D721Med (cell line): ENCODE results near the gene ROPN1L.

ENCODE experiments used
- DNase-seq: peaks from one replicate; pipeline ENCODE4 v3.0.0; 2011; ENCODE audit warnings: low spot score; ENCODE audit not compliant: insufficient read length
- FAIRE-seq: peaks from 2 replicates; lab custom pipeline; 2011; peaks lifted over from hg19 to GRCh38; lab: Jason Lieb, UNC
- TF ChIP-seq, protein P1 (sequence below): IDR thresholded peaks from 2 replicates; pipeline ENCODE4 v1.5.1; 2012; ENCODE audit warnings: mild to moderate bottlenecking, control low read depth; ENCODE audit not compliant: insufficient read depth; ENCODE audit errors: missing control alignments

ROPN1L gene

DNA sequence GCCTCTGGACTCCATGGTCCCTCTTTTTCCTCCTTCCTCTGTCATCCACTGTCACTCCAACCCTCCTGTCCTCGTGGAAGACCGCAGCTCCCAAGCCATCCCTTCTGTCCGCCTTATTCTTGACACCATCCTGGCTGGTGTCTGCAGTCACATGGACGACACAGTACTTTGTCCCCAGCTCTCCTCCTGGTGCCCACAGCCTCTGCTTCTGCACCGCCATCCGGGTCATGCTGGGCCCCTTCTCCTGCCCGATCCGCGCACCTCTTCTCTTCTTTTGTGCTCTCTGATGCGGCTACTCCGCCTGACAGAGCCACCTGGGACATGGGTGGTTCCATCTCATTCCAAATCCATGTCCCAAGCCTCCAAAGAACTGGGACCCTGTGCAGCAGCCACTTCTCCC, 22.5 kb downstream of the ROPN1L start:
- no peak for FAIRE-seq
- TF ChIP-seq, protein P1, sequence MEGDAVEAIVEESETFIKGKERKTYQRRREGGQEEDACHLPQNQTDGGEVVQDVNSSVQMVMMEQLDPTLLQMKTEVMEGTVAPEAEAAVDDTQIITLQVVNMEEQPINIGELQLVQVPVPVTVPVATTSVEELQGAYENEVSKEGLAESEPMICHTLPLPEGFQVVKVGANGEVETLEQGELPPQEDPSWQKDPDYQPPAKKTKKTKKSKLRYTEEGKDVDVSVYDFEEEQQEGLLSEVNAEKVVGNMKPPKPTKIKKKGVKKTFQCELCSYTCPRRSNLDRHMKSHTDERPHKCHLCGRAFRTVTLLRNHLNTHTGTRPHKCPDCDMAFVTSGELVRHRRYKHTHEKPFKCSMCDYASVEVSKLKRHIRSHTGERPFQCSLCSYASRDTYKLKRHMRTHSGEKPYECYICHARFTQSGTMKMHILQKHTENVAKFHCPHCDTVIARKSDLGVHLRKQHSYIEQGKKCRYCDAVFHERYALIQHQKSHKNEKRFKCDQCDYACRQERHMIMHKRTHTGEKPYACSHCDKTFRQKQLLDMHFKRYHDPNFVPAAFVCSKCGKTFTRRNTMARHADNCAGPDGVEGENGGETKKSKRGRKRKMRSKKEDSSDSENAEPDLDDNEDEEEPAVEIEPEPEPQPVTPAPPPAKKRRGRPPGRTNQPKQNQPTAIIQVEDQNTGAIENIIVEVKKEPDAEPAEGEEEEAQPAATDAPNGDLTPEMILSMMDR = no peak
- DNase-seq = no peak

DNA sequence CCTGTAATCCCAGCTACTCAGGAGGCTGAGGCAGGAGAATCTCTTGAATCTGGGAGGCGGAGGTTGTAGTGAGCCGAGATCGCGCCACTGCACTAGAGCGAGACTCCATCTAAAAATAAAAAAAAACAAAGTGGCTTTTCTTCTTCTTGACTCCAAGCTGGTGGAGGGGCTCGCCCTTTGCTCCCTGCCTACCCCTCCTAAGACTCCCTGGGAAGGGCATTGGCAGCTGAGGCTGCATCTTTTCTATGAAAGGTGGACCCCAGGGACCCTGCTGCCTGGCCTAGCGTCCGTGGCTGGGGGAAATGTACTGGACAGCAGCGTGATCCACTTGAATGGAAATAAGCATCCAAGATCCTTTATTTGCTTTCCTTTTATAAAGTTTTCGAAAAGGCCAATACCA, 24.0 kb downstream of the ROPN1L start:
- DNase-seq (no peak), FAIRE-seq (no peak)
- TF ChIP-seq, protein P1 = no peak

DNA sequence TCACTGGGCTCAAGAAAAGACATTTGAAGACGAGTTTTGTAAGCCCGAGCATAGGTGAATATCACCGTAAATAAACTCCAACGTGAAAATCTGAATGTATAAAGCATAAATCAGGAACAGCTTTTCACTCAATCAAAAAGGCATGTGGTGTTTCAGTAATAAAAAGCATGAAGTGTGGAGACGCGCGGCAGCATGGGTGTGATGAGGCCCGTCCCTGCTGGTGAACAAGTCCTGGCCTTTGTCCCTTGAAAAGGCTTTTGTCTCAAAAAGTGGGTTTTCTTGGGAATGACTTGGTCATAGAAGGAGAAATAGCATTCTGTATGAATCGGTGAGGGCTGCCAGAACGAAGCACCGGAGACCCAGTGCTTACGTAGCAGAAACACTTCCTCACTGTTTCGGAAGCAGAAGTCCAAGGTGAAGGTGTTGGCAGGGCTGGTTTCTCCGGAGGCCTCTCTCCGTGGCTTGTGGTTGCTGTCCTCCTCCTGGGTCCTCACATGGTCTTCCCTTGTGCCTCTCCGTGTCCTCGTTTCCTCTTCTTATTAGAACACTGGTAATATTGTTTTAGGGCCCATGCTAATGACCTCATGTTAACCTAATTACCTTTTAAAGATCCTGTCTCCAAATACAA, 24.9 kb downstream of the ROPN1L start:
- FAIRE-seq (no peak), DNase-seq (no peak)
- TF ChIP-seq, protein P1 = no peak

DNA sequence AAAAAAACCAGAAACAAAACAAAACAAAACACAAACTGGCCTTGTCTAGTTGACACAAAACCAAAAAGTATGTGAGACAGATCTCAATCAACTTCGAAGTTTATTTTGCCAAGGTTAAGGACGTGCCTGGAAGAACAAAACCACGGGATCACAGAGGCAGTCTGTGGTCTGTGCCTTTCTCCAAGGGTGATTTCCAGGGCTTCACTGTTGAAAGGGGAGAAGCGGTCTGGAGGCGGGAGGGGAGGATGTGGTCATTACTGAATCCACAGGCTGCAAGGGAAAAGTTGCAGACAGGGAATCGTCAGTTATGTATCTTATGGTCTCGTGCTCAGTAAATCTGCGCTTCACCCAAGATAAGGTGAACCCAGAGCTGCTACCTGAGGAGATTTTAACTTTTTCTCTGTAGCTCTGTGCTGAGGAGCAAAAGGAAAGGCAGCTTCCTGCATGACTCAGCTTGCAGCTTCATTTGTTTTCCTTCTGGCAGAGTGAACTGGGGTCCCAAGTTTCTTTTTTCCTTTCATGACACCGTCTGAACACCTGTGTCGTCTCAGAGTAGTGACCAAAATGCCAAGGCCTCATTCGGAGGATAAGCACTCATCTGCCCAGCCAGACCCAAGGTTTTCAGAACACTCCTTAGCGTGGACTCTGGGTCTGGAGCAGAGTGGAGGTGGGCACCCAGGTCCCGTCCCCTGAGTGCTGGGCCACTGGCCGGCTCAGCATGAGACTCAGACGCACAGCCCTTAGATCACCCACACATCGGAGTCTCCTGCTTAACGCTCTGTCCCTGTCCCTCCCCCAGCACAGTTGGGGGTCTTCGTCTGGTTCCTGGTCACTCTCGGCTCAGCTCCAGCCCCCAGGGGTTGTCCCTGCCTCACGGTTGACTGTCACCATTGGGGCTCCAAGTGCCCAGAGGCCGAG, 25.9 kb downstream of the ROPN1L start:
- FAIRE-seq (no peak), DNase-seq (no peak)
- TF ChIP-seq, protein P1 = no peak

DNA sequence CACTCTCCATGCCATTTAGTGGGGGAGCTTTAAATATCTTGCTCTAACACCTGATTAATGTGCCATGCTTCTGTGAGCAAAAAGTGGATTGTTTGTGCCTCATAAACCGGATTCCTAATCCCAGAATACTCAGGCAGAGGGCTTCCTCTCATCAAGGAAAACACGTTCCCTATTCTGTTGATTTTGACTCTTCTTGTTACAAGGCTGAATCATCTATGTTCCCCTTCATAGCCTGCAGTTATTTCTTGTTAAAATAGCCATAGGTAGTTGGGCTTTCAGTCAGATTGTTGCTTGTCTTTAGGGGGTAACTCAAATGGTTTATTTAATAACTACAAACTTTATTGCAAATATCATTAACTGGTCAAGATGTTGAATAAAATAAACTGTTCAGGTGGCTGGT, 26.6 kb downstream of the ROPN1L start:
- FAIRE-seq (no peak), DNase-seq (no peak)
- TF ChIP-seq, protein P1 = no peak

DNA sequence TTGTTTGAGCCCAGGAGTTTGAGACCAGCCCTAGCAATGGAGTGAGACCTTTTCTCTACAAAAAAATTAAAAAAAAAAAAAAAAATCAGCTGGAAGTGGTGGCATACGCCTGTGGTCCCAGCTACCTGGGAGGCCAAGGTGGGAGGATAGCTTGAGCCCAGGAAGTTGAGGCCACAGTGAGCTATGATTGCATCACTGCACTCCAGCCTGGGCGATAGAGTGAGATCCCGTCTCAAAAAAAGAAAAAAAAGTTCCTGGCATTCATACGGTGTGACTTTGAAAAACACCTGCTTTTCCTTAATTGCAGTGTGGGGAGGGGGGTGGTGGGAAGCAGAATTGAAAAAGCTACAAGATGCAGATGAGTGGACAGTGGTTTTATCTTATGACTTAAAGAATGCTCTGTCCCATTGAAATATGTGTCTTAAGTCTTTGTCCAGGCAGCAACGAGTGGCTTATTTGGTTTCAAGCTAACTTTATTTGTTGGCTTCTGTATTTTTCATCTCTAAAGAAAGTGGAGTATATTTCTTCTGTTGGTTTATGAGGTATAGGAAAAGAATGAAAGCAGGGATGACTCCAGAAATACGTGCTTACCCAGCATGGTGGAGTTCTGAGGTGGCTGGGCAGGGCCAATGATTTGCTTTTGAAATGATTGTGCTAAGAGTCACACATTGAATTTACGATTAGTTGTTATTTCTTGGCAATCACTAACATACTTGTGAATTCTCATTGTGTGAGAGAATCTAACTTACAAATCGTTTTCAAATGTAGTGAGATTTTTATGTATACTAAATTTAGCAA, 27.8 kb downstream of the ROPN1L start:
- TF ChIP-seq, protein P1 = no peak
- FAIRE-seq (no peak), DNase-seq (no peak)
